Muscle of leg (tissue), 11 donors: ENCODE results near the gene CDH23. TPM values are rescaled to one million over a fixed set of nuclear protein-coding genes. Genes with fewer than 3 reads are reported as not detected.

Experiments
- DNase-seq: peaks from one replicate; pipeline ENCODE4 v3.0.0; 2013
- H3K27ac ChIP-seq: one replicate; pipeline ENCODE4 v1.5.1; 2013; ENCODE audit warnings: mild to moderate bottlenecking, low read length, control low read depth
- H3K27me3 ChIP-seq: one replicate; pipeline ENCODE4 v1.6.1; 2013; ENCODE audit warnings: low read length; ENCODE audit not compliant: control insufficient read depth, insufficient read depth
- H3K36me3 ChIP-seq: one replicate; pipeline ENCODE4 v1.6.1; 2013; ENCODE audit warnings: low read length; ENCODE audit not compliant: control insufficient read depth, insufficient read depth
- H3K4me1 ChIP-seq: one replicate; pipeline ENCODE4 v1.6.1; 2013; ENCODE audit warnings: low read length; ENCODE audit not compliant: control insufficient read depth, insufficient read depth
- H3K4me3 ChIP-seq: one replicate; pipeline ENCODE4 v1.5.1; 2013; ENCODE audit warnings: low read length, control low read depth
- H3K9me3 ChIP-seq: replicated peaks from 2 replicates; pipeline ENCODE4 v1.6.1; 2013; ENCODE audit warnings: low read depth, low read length; ENCODE audit not compliant: control insufficient read depth
- WGBS: methylation state at CpG from one replicate; pipeline ENCODE4 v1.1.5; 2013; ENCODE audit warnings: missing lambda C conversion rate; ENCODE audit not compliant: insufficient coverage; 5-methylcytosine and 5-hydroxymethylcytosine counted together
- polyA plus RNA-seq, 8 donors: library from polyadenylated mRNA; unstranded; fragments of 120-200 nt; gene quantifications; one replicate each; pipeline versions ENCODE4 v1.2.1 to v1.2.3, GENCODE V29; 2013; ENCODE audit warnings: inconsistent platforms in 1 of 8, low replicate concordance in 1 of 8; ENCODE audit not compliant: insufficient read length in 8 of 8, insufficient read depth in 1 of 8
- total RNA-seq: library from RNA; stranded (reverse); fragments of 120-200 nt; gene quantifications from one replicate; pipeline ENCODE4 v1.2.4, GENCODE V29; 2013

CDH23 gene
- total and polyA plus RNA-seq, 9 donors = 3.4 to 5.7 (median 4.9) TPM

- Histone ChIP-seq H3K4me1 (peaks cover 17% of the 10 kb centered on the region), H3K9me3 (no peaks in the 10 kb centered on the region), H3K36me3 (no peaks in the 10 kb centered on the region), H3K27ac (no peak overlapping the region), H3K27me3 (no peaks in the 10 kb centered on the region), H3K4me3 (no peak overlapping the region)
- WGBS = 97% methylated on average over 11 of the region's 12 CpGs
- DNase-seq = no peak
Measured at GRCh38 chr10:71616817-71617654, 220.3 kb downstream of the CDH23 start.

GRCh38 chr10:71618176-71618575, 221.5 kb downstream of the CDH23 start:
- Histone ChIP-seq H3K4me3 (no peak overlapping the region), H3K27ac (no peak overlapping the region), H3K4me1 (peaks cover 27% of the 10 kb centered on the region), H3K9me3 (no peaks in the 10 kb centered on the region), H3K36me3 (no peaks in the 10 kb centered on the region), H3K27me3 (no peaks in the 10 kb centered on the region)
- 78% methylated on average over 6 of the region's 6 CpGs for WGBS
- DNase-seq = no peak

GRCh38 chr10:71618598-71618997, 221.9 kb downstream of the CDH23 start:
- 52% methylated on average over 5 of the region's 8 CpGs for WGBS
- H3K27me3 ChIP-seq = no peaks in the 10 kb centered on the region
- H3K4me3 ChIP-seq = no peak overlapping the region
- no peak for DNase-seq
- no peaks in the 10 kb centered on the region for H3K36me3 ChIP-seq
- no peak overlapping the region for H3K27ac ChIP-seq
- H3K9me3 ChIP-seq = no peaks in the 10 kb centered on the region
- peaks cover 27% of the 10 kb centered on the region for H3K4me1 ChIP-seq

GRCh38 chr10:71620642-71621041, 223.9 kb downstream of the CDH23 start:
- Histone ChIP-seq H3K36me3 (no peaks in the 10 kb centered on the region), H3K4me1 (peaks cover 27% of the 10 kb centered on the region), H3K4me3 (no peak overlapping the region), H3K9me3 (no peaks in the 10 kb centered on the region), H3K27ac (no peak overlapping the region), H3K27me3 (no peaks in the 10 kb centered on the region)
- no peak for DNase-seq
- 54% methylated on average over 6 of the region's 7 CpGs for WGBS

GRCh38 chr10:71621231-71622153, 224.8 kb downstream of the CDH23 start:
- H3K9me3 ChIP-seq = no peaks in the 10 kb centered on the region
- peaks cover 27% of the 10 kb centered on the region for H3K4me1 ChIP-seq
- H3K36me3 ChIP-seq = no peaks in the 10 kb centered on the region
- peak overlapping the region; percentile 43 for H3K27ac ChIP-seq
- DNase-seq = peak; percentile 52
- no peak overlapping the region for H3K4me3 ChIP-seq
- 32% methylated on average over 11 of the region's 12 CpGs for WGBS
- no peaks in the 10 kb centered on the region for H3K27me3 ChIP-seq

GRCh38 chr10:71622154-71622526, 225.4 kb downstream of the CDH23 start:
- H3K9me3 ChIP-seq = no peaks in the 10 kb centered on the region
- WGBS = 42% methylated on average over 6 of the region's 10 CpGs
- H3K27me3 ChIP-seq = peaks cover 3% of the 10 kb centered on the region
- no peak overlapping the region for H3K27ac ChIP-seq
- peak; percentile 77 for DNase-seq
- peaks cover 27% of the 10 kb centered on the region for H3K4me1 ChIP-seq
- H3K36me3 ChIP-seq = no peaks in the 10 kb centered on the region
- H3K4me3 ChIP-seq = no peak overlapping the region

- Histone ChIP-seq H3K4me1 (peaks cover 27% of the 10 kb centered on the region), H3K36me3 (no peaks in the 10 kb centered on the region), H3K4me3 (no peak overlapping the region), H3K27ac (no peak overlapping the region), H3K27me3 (peaks cover 3% of the 10 kb centered on the region), H3K9me3 (no peaks in the 10 kb centered on the region)
- no CpG with 5 or more reads among the region's 8 CpGs for WGBS
- no peak for DNase-seq
Measured at GRCh38 chr10:71622616-71623015, 225.9 kb downstream of the CDH23 start.

GRCh38 chr10:71623098-71623985, 226.6 kb downstream of the CDH23 start:
- H3K4me3 ChIP-seq = no peak overlapping the region
- peaks cover 27% of the 10 kb centered on the region for H3K4me1 ChIP-seq
- no peaks in the 10 kb centered on the region for H3K9me3 ChIP-seq
- 69% methylated on average over 4 of the region's 11 CpGs for WGBS
- H3K27me3 ChIP-seq = peaks cover 5% of the 10 kb centered on the region
- H3K36me3 ChIP-seq = no peaks in the 10 kb centered on the region
- DNase-seq = no peak
- H3K27ac ChIP-seq = no peak overlapping the region

- WGBS = 82% methylated on average over 2 of the region's 9 CpGs
- Histone ChIP-seq H3K27me3 (peaks cover 5% of the 10 kb centered on the region), H3K9me3 (no peaks in the 10 kb centered on the region), H3K27ac (no peak overlapping the region), H3K36me3 (no peaks in the 10 kb centered on the region), H3K4me3 (no peak overlapping the region), H3K4me1 (peaks cover 27% of the 10 kb centered on the region)
- no peak for DNase-seq
Measured at GRCh38 chr10:71623986-71624291, 227.2 kb downstream of the CDH23 start.
